Measurements from ENCODE around the gene ZHX3.
"Not testable (repeated sequence)": the region's sequence is repeated elsewhere in the genome, so short reads cannot be mapped to it uniquely, and the experiment has no call there.

ZHX3 gene

GRCh38 chr20:41256516-41256915 is 61.0 kb downstream of the ZHX3 start:
- no peak for DNase-seq (ENCODE audit: low read depth)

- DNase-seq (ENCODE audit: low read depth): no peak
Measured at GRCh38 chr20:41255655-41256054, 61.9 kb downstream of the ZHX3 start.

- DNase-seq (ENCODE audit: low read depth): no peak
Measured at GRCh38 chr20:41249411-41250281, 67.9 kb downstream of the ZHX3 start.

GRCh38 chr20:41248368-41249024 is 69.0 kb downstream of the ZHX3 start:
- no peak for DNase-seq (ENCODE audit: low read depth)

GRCh38 chr20:41247523-41248367 is 69.8 kb downstream of the ZHX3 start:
- DNase-seq (ENCODE audit: low read depth): no peak

- DNase-seq (ENCODE audit: low read depth): no peak
Measured at GRCh38 chr20:41245086-41245707, 72.3 kb downstream of the ZHX3 start.

- DNase-seq (ENCODE audit: low read depth): no peak
Measured at GRCh38 chr20:41242807-41243206, 74.7 kb downstream of the ZHX3 start.

- DNase-seq (ENCODE audit: low read depth): no peak
Measured at GRCh38 chr20:41242352-41242751, 75.2 kb downstream of the ZHX3 start.

- DNase-seq (ENCODE audit: low read depth): not testable (repeated sequence)
Measured at GRCh38 chr20:41237233-41237632, 80.3 kb downstream of the ZHX3 start.

- DNase-seq (ENCODE audit: low read depth): not testable (repeated sequence)
Measured at GRCh38 chr20:41236818-41237217, 80.7 kb downstream of the ZHX3 start.

GRCh38 chr20:41234546-41234945 is 83.0 kb downstream of the ZHX3 start:
- DNase-seq (ENCODE audit: low read depth): no peak

- no peak for DNase-seq (ENCODE audit: low read depth)
Measured at GRCh38 chr20:41234041-41234440, 83.5 kb downstream of the ZHX3 start.

GRCh38 chr20:41232973-41233926 is 84.3 kb downstream of the ZHX3 start:
- no peak for DNase-seq (ENCODE audit: low read depth)

GRCh38 chr20:41231136-41231535 is 86.4 kb downstream of the ZHX3 start:
- no peak for DNase-seq (ENCODE audit: low read depth)

GRCh38 chr20:41230136-41230535 is 87.4 kb downstream of the ZHX3 start:
- no peak for DNase-seq (ENCODE audit: low read depth)

GRCh38 chr20:41229259-41229658 is 88.3 kb downstream of the ZHX3 start:
- DNase-seq (ENCODE audit: low read depth): no peak

- no peak for DNase-seq (ENCODE audit: low read depth)
Measured at GRCh38 chr20:41228858-41229257, 88.7 kb downstream of the ZHX3 start.

- no peak for DNase-seq (ENCODE audit: low read depth)
Measured at GRCh38 chr20:41226426-41226825, 91.1 kb downstream of the ZHX3 start.

- DNase-seq (ENCODE audit: low read depth): no peak
Measured at GRCh38 chr20:41225091-41225490, 92.4 kb downstream of the ZHX3 start.

GRCh38 chr20:41224281-41224680 is 93.2 kb downstream of the ZHX3 start:
- DNase-seq (ENCODE audit: low read depth): no peak

GRCh38 chr20:41223112-41223511 is 94.4 kb downstream of the ZHX3 start:
- DNase-seq (ENCODE audit: low read depth): no peak

Data from stimulated activated CD8-positive, alpha-beta memory T cell treated with anti-CD3 and anti-CD28 coated beads, Interleukin-12 subunit alpha, Interleukin-12 subunit beta, amount 100 ng/mL, for 1 hour (primary cell).